BE2C (cell line): ENCODE data around the gene HTT-AS.

Source experiments
- DNase-seq: peaks from one replicate; pipeline ENCODE4 v3.0.0-alpha.2; 2020
- H3K27me3 ChIP-seq: fragments of 250-450 bp; sonication (Bioruptor Pico); 2 replicates; pipeline ENCODE4 v1.5.1; 2020; ENCODE audit warnings: mild to moderate bottlenecking
- H3K36me3 ChIP-seq: fragments of 250-450 bp; sonication (Bioruptor Pico); 2 replicates; pipeline ENCODE4 v1.5.1; 2020; ENCODE audit warnings: mild to moderate bottlenecking
- H3K4me1 ChIP-seq: fragments of 250-450 bp; sonication (Bioruptor Pico); 2 replicates; pipeline ENCODE4 v1.5.1; 2020
- H3K4me3 ChIP-seq: 2 replicates; pipeline ENCODE4 v1.5.1; 2011; ENCODE audit warnings: low read depth, low read length
- H3K9me3 ChIP-seq: fragments of 250-450 bp; sonication (Bioruptor Pico); 2 replicates; pipeline ENCODE4 v1.5.1; 2020
- CTCF ChIP-seq: IDR thresholded peaks from 2 replicates; pipeline ENCODE4 v1.5.1; 2012; ENCODE audit warnings: mild to moderate bottlenecking, low read depth, low read length

The HTT-AS gene

GRCh38 chr4:3083732-3084131 is 9.4 kb upstream of the HTT-AS start:
- Histone ChIP-seq H3K4me1 (peaks cover 3% of the 10 kb centered on the region; the same call in 1 of the 2 replicates), H3K36me3 (peaks cover 5% of the 10 kb centered on the region)
- no peak for TF ChIP-seq CTCF

GRCh38 chr4:3082925-3083515 is 8.7 kb upstream of the HTT-AS start:
- H3K9me3 ChIP-seq, result no peaks in the 10 kb centered on the region
- no peak overlapping the region for H3K4me3 ChIP-seq
- peaks cover 3% of the 10 kb centered on the region; the same call in 1 of the 2 replicates for H3K4me1 ChIP-seq
- H3K27me3 ChIP-seq, result no peaks in the 10 kb centered on the region
- no peak for TF ChIP-seq CTCF
- no peak for DNase-seq
- peaks cover 5% of the 10 kb centered on the region for H3K36me3 ChIP-seq

More at GRCh38 chr4:3083732-3084131, 9.4 kb upstream of the HTT-AS start:
- Histone ChIP-seq H3K27me3 (no peaks in the 10 kb centered on the region), H3K4me3 (no peak overlapping the region), H3K9me3 (no peaks in the 10 kb centered on the region)
- no peak for DNase-seq

GRCh38 chr4:3079694-3080123 is 5.4 kb upstream of the HTT-AS start:
- no peak overlapping the region for H3K4me3 ChIP-seq
- H3K36me3 ChIP-seq, result no peaks in the 10 kb centered on the region
- no peak for TF ChIP-seq CTCF
- no peaks in the 10 kb centered on the region for H3K4me1 ChIP-seq
- H3K9me3 ChIP-seq, result no peaks in the 10 kb centered on the region
- no peaks in the 10 kb centered on the region for H3K27me3 ChIP-seq
- DNase-seq, result no peak

GRCh38 chr4:3077796-3078195 is 3.5 kb upstream of the HTT-AS start:
- no peaks in the 10 kb centered on the region for H3K36me3 ChIP-seq
- no peaks in the 10 kb centered on the region for H3K27me3 ChIP-seq
- H3K4me3 ChIP-seq, result no peak overlapping the region
- no peak for DNase-seq
- H3K4me1 ChIP-seq, result no peaks in the 10 kb centered on the region
- H3K9me3 ChIP-seq, result no peaks in the 10 kb centered on the region
- no peak for TF ChIP-seq CTCF

- DNase-seq, result no peak
- no peaks in the 10 kb centered on the region for H3K27me3 ChIP-seq
- no peaks in the 10 kb centered on the region for H3K36me3 ChIP-seq
- peak overlapping the region; percentile 93 for H3K4me3 ChIP-seq
- no peaks in the 10 kb centered on the region for H3K4me1 ChIP-seq
- no peak for TF ChIP-seq CTCF
- no peaks in the 10 kb centered on the region for H3K9me3 ChIP-seq
Measured at GRCh38 chr4:3075652-3075981, 1.3 kb upstream of the HTT-AS start.

GRCh38 chr4:3074846-3075651 is 711 bp upstream of the HTT-AS start:
- peak overlapping the region; percentile 93 for H3K4me3 ChIP-seq
- H3K9me3 ChIP-seq, result no peaks in the 10 kb centered on the region
- no peaks in the 10 kb centered on the region for H3K36me3 ChIP-seq
- H3K27me3 ChIP-seq, result no peaks in the 10 kb centered on the region
- TF ChIP-seq CTCF, result no peak
- H3K4me1 ChIP-seq, result no peaks in the 10 kb centered on the region
- DNase-seq, result peak; percentile 72
